ENCODE results near the gene SPATA31A5. TPM values are rescaled to one million over a fixed set of nuclear protein-coding genes. Genes with fewer than 3 reads are reported as not detected.
"Not testable (repeated sequence)": the region's sequence is repeated elsewhere in the genome, so short reads cannot be mapped to it uniquely, and the experiment has no call there.

SPATA31A5 gene
- not detected for polyA plus RNA-seq

- H3K4me1 Mint-ChIP-seq, H3K27me3 Mint-ChIP-seq: not testable (repeated sequence)
These were observed at the start of gene SPATA31A5 for GRCh38 chr9:60914107-60914506. SPATA31A5 (plus strand) TSS chr9:60914407; CDS start chr9:60914436, 29 bp downstream.

GRCh38 chr9:60962990-60963350 lies 48.8 kb downstream of the SPATA31A5 start:
- not testable (repeated sequence) for H3K9me3 Mint-ChIP-seq, H3K27me3 Mint-ChIP-seq, H3K27ac Mint-ChIP-seq, H3K4me1 Mint-ChIP-seq, H3K36me3 Mint-ChIP-seq, H3K4me3 Mint-ChIP-seq

More at GRCh38 chr9:60914107-60914506, at the start of gene SPATA31A5:
- H3K9me3 Mint-ChIP-seq, H3K4me3 Mint-ChIP-seq, H3K27ac Mint-ChIP-seq, H3K36me3 Mint-ChIP-seq: not testable (repeated sequence)

GRCh38 chr9:60966382-60966781 lies 52.2 kb downstream of the SPATA31A5 start:
- H3K27me3 Mint-ChIP-seq, H3K27ac Mint-ChIP-seq, H3K9me3 Mint-ChIP-seq, H3K36me3 Mint-ChIP-seq, H3K4me3 Mint-ChIP-seq, H3K4me1 Mint-ChIP-seq: not testable (repeated sequence)

Data from IgD-negative memory B cell (primary cell).